Natural killer cell (primary cell): Measurements from ENCODE around the gene PARVB. TPM values are rescaled to one million over a fixed set of nuclear protein-coding genes. Genes with fewer than 3 reads are reported as not detected.

Experiments
- ATAC-seq, 3 donors: fragments of 150-1000 bp in 2 of 3; fragments of 200-7000 bp in 1 of 3; cut with Tn5 transposase; 1 replicate in 1 of 3; 2 replicates in 2 of 3; pipeline ENCODE4 v1.10.0; 2021; ENCODE audit warnings: mild to moderate bottlenecking in 2 of 3, moderate library complexity in 2 of 3
- DNase-seq, 2 donors: peaks; one replicate each; pipeline versions ENCODE4 v3.0.0 to v3.0.0-alpha.2; 2013 to 2021; ENCODE audit warnings: mixed read lengths in 1 of 2
- H3K27ac ChIP-seq: one replicate; pipeline ENCODE4 v1.5.1; 2013; ENCODE audit warnings: mild to moderate bottlenecking, low read length
- H3K27me3 ChIP-seq: one replicate; pipeline ENCODE4 v1.6.1; 2013; ENCODE audit warnings: low read length; ENCODE audit not compliant: control insufficient read depth, insufficient read depth
- H3K36me3 ChIP-seq: one replicate; pipeline ENCODE4 v1.6.1; 2013; ENCODE audit warnings: low read length; ENCODE audit not compliant: control insufficient read depth, insufficient read depth
- H3K4me1 ChIP-seq: one replicate; pipeline ENCODE4 v1.6.1; 2013; ENCODE audit warnings: low read length; ENCODE audit not compliant: control insufficient read depth, insufficient read depth
- H3K4me3 ChIP-seq: one replicate; pipeline ENCODE4 v1.5.1; 2013; ENCODE audit warnings: low read length
- H3K9me3 ChIP-seq: one replicate; pipeline ENCODE4 v1.6.1; 2013; ENCODE audit warnings: low read length; ENCODE audit not compliant: control insufficient read depth, insufficient read depth
- H3K27ac Mint-ChIP-seq, 2 donors: one replicate each; pipeline ENCODE4 v1.8.0; 2022; ENCODE audit warnings: mild to moderate bottlenecking in 2 of 2, mixed read lengths in 2 of 2, moderate library complexity in 1 of 2
- H3K27me3 Mint-ChIP-seq, 2 donors: one replicate each; pipeline ENCODE4 v1.8.0; 2022; ENCODE audit warnings: low read depth in 2 of 2, mixed read lengths in 2 of 2
- H3K36me3 Mint-ChIP-seq: one replicate; pipeline ENCODE4 v1.8.0; 2022; ENCODE audit warnings: mixed read lengths
- H3K4me1 Mint-ChIP-seq, 2 donors: one replicate each; pipeline ENCODE4 v1.8.0; 2022; ENCODE audit warnings: mixed read lengths in 2 of 2
- H3K4me3 Mint-ChIP-seq: one replicate; pipeline ENCODE4 v1.8.0; 2022; ENCODE audit warnings: mild to moderate bottlenecking, moderate library complexity, mixed read lengths
- H3K9me3 Mint-ChIP-seq, 2 donors: one replicate each; pipeline ENCODE4 v1.8.0; 2022; ENCODE audit warnings: mixed read lengths in 2 of 2
- CTCF ChIP-seq: fragments of 200-600 bp; IDR thresholded peaks from one replicate; pipeline ENCODE4 v1.8.0; 2022; ENCODE audit warnings: antibody characterized with exemption
- WGBS: methylation state at CpG from one replicate; pipeline ENCODE4 v1.1.7; 2013; ENCODE audit warnings: missing lambda C conversion rate; ENCODE audit not compliant: insufficient coverage; 5-methylcytosine and 5-hydroxymethylcytosine counted together
- intact Hi-C: fragments of 100-400 bp; cut with micrococcal nuclease; formaldehyde crosslinking; loops from one replicate; pipeline ENCODE4 v1.14.2; 2022
- total RNA-seq, 4 donors: library from RNA; stranded (reverse); fragments of 120-200 nt in 1 of 4; gene quantifications; one replicate each; pipeline versions ENCODE4 v1.2.3 to v1.2.4, GENCODE V29; 2013 to 2022

The PARVB gene
- total RNA-seq, 3 donors from 2014 or later (not counting 1 experiment from before 2014, with no cell fraction given), result 2.9 to 12.5 (median 8.1) TPM

GRCh38 chr22:44211946-44212930 lies 188.1 kb downstream of the PARVB start:
- peaks cover 29 to 36% of the 10 kb centered on the region in 2 donors for H3K4me1 Mint-ChIP-seq
- Histone ChIP-seq H3K4me3 (no peak overlapping the region), H3K36me3 (no peaks in the 10 kb centered on the region), H3K9me3 (no peaks in the 10 kb centered on the region), H3K4me1 (no peaks in the 10 kb centered on the region), H3K27ac (no peak overlapping the region), H3K27me3 (no peaks in the 10 kb centered on the region)
- no peak for ATAC-seq
- no peak for TF ChIP-seq CTCF
- peaks cover 3 to 11% of the 10 kb centered on the region in 2 donors for H3K9me3 Mint-ChIP-seq
- H3K36me3 Mint-ChIP-seq, result peaks cover 14% of the 10 kb centered on the region
- no peak overlapping the region for H3K4me3 Mint-ChIP-seq
- intact Hi-C loops, result no loop called here
- H3K27ac Mint-ChIP-seq, result no peak overlapping the region
- H3K27me3 Mint-ChIP-seq, result no peaks in the 10 kb centered on the region
- DNase-seq, result no peak
- WGBS, result 82% methylated on average over 11 of the region's 12 CpGs

- intact Hi-C loops, result no loop called here
- Histone ChIP-seq H3K27ac (no peak overlapping the region), H3K9me3 (no peaks in the 10 kb centered on the region), H3K27me3 (no peaks in the 10 kb centered on the region), H3K36me3 (no peaks in the 10 kb centered on the region), H3K4me1 (no peaks in the 10 kb centered on the region), H3K4me3 (no peak overlapping the region)
- peaks cover 14% of the 10 kb centered on the region for H3K36me3 Mint-ChIP-seq
- TF ChIP-seq CTCF, result no peak
- H3K9me3 Mint-ChIP-seq, result peaks cover 3 to 11% of the 10 kb centered on the region in 2 donors
- no peak for DNase-seq
- no peaks in the 10 kb centered on the region for H3K27me3 Mint-ChIP-seq
- H3K27ac Mint-ChIP-seq, result no peak overlapping the region
- 86% methylated on average over 1 of the region's 1 CpG for WGBS
- H3K4me3 Mint-ChIP-seq, result no peak overlapping the region
- H3K4me1 Mint-ChIP-seq, result peaks cover 27 to 32% of the 10 kb centered on the region in 2 donors
- ATAC-seq, result peak in 1 of 3 donors; percentile 15
Observed at GRCh38 chr22:44212936-44213335, 188.8 kb downstream of the PARVB start.

GRCh38 chr22:44213489-44214043 lies 189.5 kb downstream of the PARVB start:
- TF ChIP-seq CTCF, result no peak
- Mint-ChIP-seq H3K4me3 (no peak overlapping the region), H3K27ac (no peak overlapping the region), H3K36me3 (peaks cover 14% of the 10 kb centered on the region), H3K4me1 (peaks cover 22 to 28% of the 10 kb centered on the region in 2 donors), H3K27me3 (no peaks in the 10 kb centered on the region), H3K9me3 (peaks cover 3 to 11% of the 10 kb centered on the region in 2 donors)
- Histone ChIP-seq H3K4me1 (no peaks in the 10 kb centered on the region), H3K4me3 (no peak overlapping the region), H3K9me3 (no peaks in the 10 kb centered on the region), H3K27me3 (no peaks in the 10 kb centered on the region), H3K27ac (no peak overlapping the region), H3K36me3 (no peaks in the 10 kb centered on the region)
- no peak for DNase-seq
- intact Hi-C loops, result no loop called here
- no peak for ATAC-seq
- WGBS, result 76% methylated on average over 3 of the region's 3 CpGs
